ENCODE data around the gene RBM42.
A peak's percentile ranks its signal among the peaks of the same experiment; 100 is the strongest.
"Not testable (repeated sequence)": the region's sequence is repeated elsewhere in the genome, so short reads cannot be mapped to it uniquely, and the experiment has no call there.

Gene RBM42

DNA sequence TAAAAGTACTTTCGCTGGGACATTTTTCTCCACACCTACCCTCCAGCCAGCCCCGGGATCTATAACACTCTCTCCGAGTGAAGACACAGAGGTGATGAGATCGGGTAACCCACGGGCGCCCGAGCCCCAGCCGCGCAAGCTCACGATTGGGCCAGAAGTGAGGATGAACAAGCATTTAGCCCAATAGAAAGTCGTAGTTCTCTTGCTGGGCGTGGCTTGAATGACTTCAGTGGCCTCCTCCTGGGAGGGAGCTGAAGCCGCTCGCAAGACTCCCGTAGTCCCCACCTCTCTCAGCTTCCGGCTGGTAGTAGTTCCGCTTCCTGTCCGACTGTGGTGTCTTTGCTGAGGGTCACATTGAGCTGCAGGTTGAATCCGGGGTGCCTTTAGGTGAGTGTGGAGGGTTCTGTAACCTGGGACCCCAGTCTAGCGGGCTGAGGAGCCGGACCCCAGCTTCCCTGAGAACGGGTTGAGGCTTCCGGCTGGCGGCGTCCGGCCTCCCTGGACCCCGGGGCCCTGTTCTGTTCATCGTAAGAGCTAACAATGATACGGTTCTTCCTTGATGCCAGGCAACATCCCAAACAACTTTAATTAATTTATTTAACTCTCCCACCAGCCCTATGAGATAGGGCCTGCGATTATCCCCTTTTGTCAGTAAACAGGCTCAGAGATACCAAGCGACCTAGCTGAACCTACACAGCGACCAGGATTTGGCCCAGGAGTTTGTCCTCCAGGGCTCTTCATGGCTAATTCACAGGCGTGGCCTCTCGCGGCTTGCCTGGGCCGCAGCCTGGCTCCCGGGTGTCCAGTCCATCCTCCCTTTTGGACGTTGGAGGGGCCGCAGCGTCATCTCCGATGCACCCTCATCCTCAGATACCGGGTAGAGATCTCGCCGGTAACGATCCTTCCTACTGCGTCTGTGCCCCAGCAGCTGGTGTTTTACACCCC is 19.5 kb downstream of the RBM42 start, which contains the start of gene COX6B1:
COX6B1 (plus strand) TSS at position 307 of the 945 bp plus-strand sequence. CDS start 2,921 bp downstream, outside the sequence.
- peaks cover 8 to 15% of the 10 kb centered on the region in 2 experiments for H3K4me1 ChIP-seq (ENCODE audit: control insufficient read depth in 1 of 2, insufficient read depth in 2 of 2, low read length in 2 of 2)
- no peaks in the 10 kb centered on the region for H3K9me3 ChIP-seq (ENCODE audit: insufficient read depth, low read depth, low read length)
- H3K4ac ChIP-seq (ENCODE audit: low read depth, low read length), result peak within 1 kb of the TSS; percentile 83
- H4K91ac ChIP-seq (ENCODE audit: low read depth, low read length), result peak within 1 kb of the TSS; percentile 70
- H2AFZ ChIP-seq (ENCODE audit: insufficient read depth, low read length, poor library complexity), result peak within 1 kb of the TSS; percentile 91
- H3K9ac ChIP-seq (ENCODE audit: low read length), result peak within 1 kb of the TSS; percentile 87
- H3K27ac ChIP-seq (ENCODE audit: low read depth, low read length), result no peak within 1 kb of the TSS
- H3K4me3 ChIP-seq (ENCODE audit: low read depth, low read length), result peak within 1 kb of the TSS; percentile 90
- no peak within 1 kb of the TSS for H3K23ac ChIP-seq (ENCODE audit: low read length)
- H3K79me1 ChIP-seq (ENCODE audit: low read length), result peaks cover 12% of the 10 kb centered on the region
- H2BK12ac ChIP-seq (ENCODE audit: low read length), result no peak within 1 kb of the TSS
- H2AK5ac ChIP-seq (ENCODE audit: low read length), result no peak within 1 kb of the TSS
- no CpG with 5 or more reads among the region's 46 CpGs for WGBS (ENCODE audit: extremely low coverage, insufficient coverage, insufficient read length)
- H3K4me2 ChIP-seq (ENCODE audit: low read length), result peak within 1 kb of the TSS; percentile 99
- H3K79me2 ChIP-seq (ENCODE audit: control insufficient read depth, insufficient read depth, low read length, poor library complexity), result peaks cover 6% of the 10 kb centered on the region
- peak within 1 kb of the TSS; percentile 50 for H2BK120ac ChIP-seq (ENCODE audit: insufficient read depth, low read length, poor library complexity)
- H3K36me3 ChIP-seq (ENCODE audit: control insufficient read depth in 1 of 2, insufficient read depth in 2 of 2, low read length in 2 of 2), result peaks cover 13 to 14% of the 10 kb centered on the region in 2 experiments
- H4K12ac ChIP-seq (ENCODE audit: low read depth, low read length), result peak within 1 kb of the TSS; percentile 77
- H3K14ac ChIP-seq (ENCODE audit: low read length), result peak within 1 kb of the TSS; percentile 71
- peak within 1 kb of the TSS; percentile 93 for H4K8ac ChIP-seq (ENCODE audit: low read depth, low read length)
- peak within 1 kb of the TSS; percentile 51 for H2BK5ac ChIP-seq (ENCODE audit: low read depth, low read length, poor library complexity)
- peak within 1 kb of the TSS; percentile 83 for H3K18ac ChIP-seq (ENCODE audit: low read length)
- DNase-seq, result peak; percentile 96 to 98
- no peaks in the 10 kb centered on the region for H3K27me3 ChIP-seq (ENCODE audit: insufficient read depth, low read length)

DNA sequence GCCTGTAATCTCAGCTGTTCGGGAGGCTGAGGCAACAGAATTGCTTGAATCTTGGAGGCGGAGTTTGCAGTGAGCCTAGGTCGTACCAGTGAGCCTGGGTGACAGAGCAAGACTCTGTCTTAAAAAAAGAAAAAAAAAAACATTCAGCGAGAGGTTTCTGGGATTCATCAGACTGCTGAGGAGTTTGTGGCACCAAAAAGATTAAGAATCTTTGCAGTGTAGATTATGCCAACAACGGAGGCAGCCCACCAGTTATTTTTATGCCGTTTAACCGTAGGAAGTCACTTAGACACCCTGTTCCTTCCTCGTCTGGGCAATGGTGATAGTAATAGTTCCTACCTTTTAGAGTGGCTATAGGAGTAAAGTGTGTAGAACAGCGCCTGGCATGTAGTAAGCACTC is 21.7 kb downstream of the RBM42 start:
- H2BK120ac ChIP-seq (ENCODE audit: insufficient read depth, low read length, poor library complexity), result no peak overlapping the region
- no peak overlapping the region for H2AFZ ChIP-seq (ENCODE audit: insufficient read depth, low read length, poor library complexity)
- H3K4me3 ChIP-seq (ENCODE audit: low read depth, low read length), result no peak overlapping the region
- no peak overlapping the region for H3K4me2 ChIP-seq (ENCODE audit: low read length)
- peaks cover 28 to 30% of the 10 kb centered on the region in 2 experiments for H3K36me3 ChIP-seq (ENCODE audit: control insufficient read depth in 1 of 2, insufficient read depth in 2 of 2, low read length in 2 of 2)
- whole genome bisulfite sequencing (ENCODE audit: extremely low coverage, insufficient coverage, insufficient read length), result no CpG with 5 or more reads among the region's 9 CpGs
- H3K27ac ChIP-seq (ENCODE audit: low read depth, low read length), result no peak overlapping the region
- H3K9ac ChIP-seq (ENCODE audit: low read length), result no peak overlapping the region
- no peak overlapping the region for H4K8ac ChIP-seq (ENCODE audit: low read depth, low read length)
- H3K4me1 ChIP-seq (ENCODE audit: control insufficient read depth in 1 of 2, insufficient read depth in 2 of 2, low read length in 2 of 2), result peaks cover 5 to 8% of the 10 kb centered on the region in 2 experiments
- no peak overlapping the region for H2AK5ac ChIP-seq (ENCODE audit: low read length)
- H2BK12ac ChIP-seq (ENCODE audit: low read length), result no peak overlapping the region
- peaks cover 4% of the 10 kb centered on the region for H3K79me2 ChIP-seq (ENCODE audit: control insufficient read depth, insufficient read depth, low read length, poor library complexity)
- H3K23ac ChIP-seq (ENCODE audit: low read length), result no peak overlapping the region
- H3K4ac ChIP-seq (ENCODE audit: low read depth, low read length), result no peak overlapping the region
- no peak overlapping the region for H3K18ac ChIP-seq (ENCODE audit: low read length)
- no peak overlapping the region for H4K91ac ChIP-seq (ENCODE audit: low read depth, low read length)
- DNase-seq, result no peak
- peaks cover 2% of the 10 kb centered on the region for H3K79me1 ChIP-seq (ENCODE audit: low read length)
- H3K9me3 ChIP-seq (ENCODE audit: insufficient read depth, low read depth, low read length), result no peaks in the 10 kb centered on the region
- no peaks in the 10 kb centered on the region for H3K27me3 ChIP-seq (ENCODE audit: insufficient read depth, low read length)
- H3K14ac ChIP-seq (ENCODE audit: low read length), result no peak overlapping the region
- no peak overlapping the region for H2BK5ac ChIP-seq (ENCODE audit: low read depth, low read length, poor library complexity)
- H4K12ac ChIP-seq (ENCODE audit: low read depth, low read length), result no peak overlapping the region

DNA sequence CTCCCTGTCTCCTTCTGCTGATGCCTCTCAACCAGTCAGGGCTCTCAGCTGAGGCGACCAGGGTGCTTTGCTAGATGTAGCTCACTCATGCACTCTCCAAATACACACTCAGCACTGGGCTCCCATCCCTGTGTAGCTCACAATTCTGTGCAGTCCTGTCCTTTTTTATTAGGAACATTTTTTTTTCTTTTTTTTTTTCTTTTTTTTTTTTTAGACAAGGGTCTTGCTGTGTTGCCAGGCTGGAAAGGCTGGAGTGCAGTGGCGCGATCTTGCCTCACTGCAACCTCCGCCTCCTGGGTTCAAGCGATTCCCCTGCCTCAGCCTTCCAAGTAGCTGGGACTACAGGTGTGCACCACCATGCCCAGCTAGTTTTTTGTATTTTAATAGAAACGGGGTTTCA is 26.0 kb downstream of the RBM42 start:
- H3K4ac ChIP-seq (ENCODE audit: low read depth, low read length); H4K8ac ChIP-seq (ENCODE audit: low read depth, low read length); H3K27me3 ChIP-seq (ENCODE audit: insufficient read depth, low read length); H3K9ac ChIP-seq (ENCODE audit: low read length); H2BK12ac ChIP-seq (ENCODE audit: low read length); H4K12ac ChIP-seq (ENCODE audit: low read depth, low read length); H3K4me2 ChIP-seq (ENCODE audit: low read length); H3K27ac ChIP-seq (ENCODE audit: low read depth, low read length); H2AK5ac ChIP-seq (ENCODE audit: low read length); H3K14ac ChIP-seq (ENCODE audit: low read length); H2BK120ac ChIP-seq (ENCODE audit: insufficient read depth, low read length, poor library complexity); H3K18ac ChIP-seq (ENCODE audit: low read length); H3K79me2 ChIP-seq (ENCODE audit: control insufficient read depth, insufficient read depth, low read length, poor library complexity); H2BK5ac ChIP-seq (ENCODE audit: low read depth, low read length, poor library complexity); H4K91ac ChIP-seq (ENCODE audit: low read depth, low read length); H2AFZ ChIP-seq (ENCODE audit: insufficient read depth, low read length, poor library complexity); H3K23ac ChIP-seq (ENCODE audit: low read length); H3K4me1 ChIP-seq (ENCODE audit: control insufficient read depth in 1 of 2, insufficient read depth in 2 of 2, low read length in 2 of 2); H3K9me3 ChIP-seq (ENCODE audit: insufficient read depth, low read depth, low read length); H3K79me1 ChIP-seq (ENCODE audit: low read length); DNase-seq: not testable (repeated sequence)
- H3K36me3 ChIP-seq (ENCODE audit: control insufficient read depth in 1 of 2, insufficient read depth in 2 of 2, low read length in 2 of 2), result peaks cover 51 to 55% of the 10 kb centered on the region in 2 experiments
- peak overlapping the region; percentile 3 for H3K4me3 ChIP-seq (ENCODE audit: low read depth, low read length)
- WGBS (ENCODE audit: extremely low coverage, insufficient coverage, insufficient read length), result no CpG with 5 or more reads among the region's 6 CpGs

DNA sequence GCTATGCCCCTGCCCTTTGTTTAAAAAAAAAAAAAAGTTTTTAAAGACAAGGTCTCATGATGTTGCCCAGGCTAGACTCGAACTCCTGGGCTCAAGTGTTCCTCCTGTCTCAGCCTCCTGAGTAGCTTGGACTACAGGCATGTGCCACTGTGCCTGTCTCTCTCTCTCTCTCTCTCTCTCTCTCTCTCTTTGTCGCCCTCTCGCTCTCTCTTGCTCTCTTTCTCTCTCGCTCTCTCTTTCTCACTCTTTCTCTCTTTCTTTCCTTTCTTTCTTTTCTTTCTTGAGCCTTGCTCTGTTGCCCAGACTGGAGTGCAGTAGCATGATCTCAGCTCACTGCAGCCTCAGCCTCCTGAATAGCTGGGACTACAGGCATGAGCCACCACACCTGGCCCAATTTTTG is 26.8 kb downstream of the RBM42 start:
- H3K79me1 ChIP-seq (ENCODE audit: low read length), result no peaks in the 10 kb centered on the region
- no peak overlapping the region for H3K14ac ChIP-seq (ENCODE audit: low read length)
- H3K36me3 ChIP-seq (ENCODE audit: control insufficient read depth in 1 of 2, insufficient read depth in 2 of 2, low read length in 2 of 2), result peaks cover 54 to 58% of the 10 kb centered on the region in 2 experiments
- H3K4ac ChIP-seq (ENCODE audit: low read depth, low read length), result no peak overlapping the region
- H3K9ac ChIP-seq (ENCODE audit: low read length), result no peak overlapping the region
- no peak overlapping the region for H4K12ac ChIP-seq (ENCODE audit: low read depth, low read length)
- H2BK120ac ChIP-seq (ENCODE audit: insufficient read depth, low read length, poor library complexity), result no peak overlapping the region
- DNase-seq, result no peak
- H3K79me2 ChIP-seq (ENCODE audit: control insufficient read depth, insufficient read depth, low read length, poor library complexity), result no peaks in the 10 kb centered on the region
- H2BK12ac ChIP-seq (ENCODE audit: low read length), result no peak overlapping the region
- no peak overlapping the region for H2AK5ac ChIP-seq (ENCODE audit: low read length)
- no peak overlapping the region for H3K18ac ChIP-seq (ENCODE audit: low read length)
- no peak overlapping the region for H2AFZ ChIP-seq (ENCODE audit: insufficient read depth, low read length, poor library complexity)
- WGBS (ENCODE audit: extremely low coverage, insufficient coverage, insufficient read length), result no CpG with 5 or more reads among the region's 4 CpGs
- H4K8ac ChIP-seq (ENCODE audit: low read depth, low read length), result no peak overlapping the region
- H3K23ac ChIP-seq (ENCODE audit: low read length), result no peak overlapping the region
- no peak overlapping the region for H3K4me3 ChIP-seq (ENCODE audit: low read depth, low read length)
- no peaks in the 10 kb centered on the region for H3K9me3 ChIP-seq (ENCODE audit: insufficient read depth, low read depth, low read length)
- H4K91ac ChIP-seq (ENCODE audit: low read depth, low read length), result no peak overlapping the region
- H3K27me3 ChIP-seq (ENCODE audit: insufficient read depth, low read length), result no peaks in the 10 kb centered on the region
- H3K27ac ChIP-seq (ENCODE audit: low read depth, low read length), result no peak overlapping the region
- H3K4me1 ChIP-seq (ENCODE audit: control insufficient read depth in 1 of 2, insufficient read depth in 2 of 2, low read length in 2 of 2), result no peaks in the 10 kb centered on the region
- H2BK5ac ChIP-seq (ENCODE audit: low read depth, low read length, poor library complexity), result no peak overlapping the region
- no peak overlapping the region for H3K4me2 ChIP-seq (ENCODE audit: low read length)
